ENCODE data around the gene ULK2. TPM values are rescaled to one million over a fixed set of nuclear protein-coding genes. Genes with fewer than 3 reads are reported as not detected.

Gene ULK2
- total and polyA plus RNA-seq, 2 of the 13 experiments (the other 11 are each of a cell fraction or from before 2014, with no cell fraction given), result 0.01 TPM; not detected in 1

DNA sequence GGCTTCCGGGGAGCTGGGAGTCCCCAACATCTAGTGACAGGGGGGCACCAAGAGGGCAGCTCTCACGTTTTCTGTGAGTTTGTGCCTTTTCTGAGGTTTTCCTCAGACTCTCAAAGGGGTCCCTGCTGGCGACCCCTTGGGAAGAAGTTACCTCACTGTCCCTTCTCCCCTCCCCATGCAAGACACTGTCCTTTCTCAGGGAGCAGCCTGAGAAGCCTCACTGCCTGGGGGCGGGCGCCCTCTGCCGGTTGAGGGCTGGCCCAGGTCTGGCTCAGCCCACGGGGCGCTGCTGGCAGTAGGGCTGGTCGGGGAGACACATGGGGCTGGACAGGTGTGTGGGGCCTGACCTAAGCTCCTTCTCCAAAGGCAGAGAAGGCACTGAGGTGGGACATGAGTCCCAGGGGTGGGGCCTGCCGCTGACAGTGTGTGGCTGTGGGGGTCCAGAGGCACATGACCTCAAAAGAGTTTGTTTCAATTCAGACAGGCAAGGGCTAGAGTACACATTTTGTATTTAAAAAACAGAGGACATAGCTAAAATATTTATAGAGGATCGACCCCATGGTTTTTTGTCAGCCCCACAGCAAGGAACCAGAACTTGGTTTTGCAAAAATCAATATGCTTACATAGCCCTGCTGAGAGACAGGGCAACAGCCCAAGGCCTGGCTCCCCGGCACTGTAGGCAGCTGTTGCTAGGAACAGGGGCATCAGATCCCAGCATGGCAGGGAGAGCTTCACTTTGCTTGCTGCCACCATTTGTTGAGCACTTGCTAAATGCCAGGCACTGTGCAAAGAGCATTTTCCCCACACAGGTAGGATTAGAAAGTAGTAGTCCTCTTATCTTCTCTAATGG lies 101.1 kb downstream of the ULK2 start (continued):
- TF ChIP-seq, protein P1, sequence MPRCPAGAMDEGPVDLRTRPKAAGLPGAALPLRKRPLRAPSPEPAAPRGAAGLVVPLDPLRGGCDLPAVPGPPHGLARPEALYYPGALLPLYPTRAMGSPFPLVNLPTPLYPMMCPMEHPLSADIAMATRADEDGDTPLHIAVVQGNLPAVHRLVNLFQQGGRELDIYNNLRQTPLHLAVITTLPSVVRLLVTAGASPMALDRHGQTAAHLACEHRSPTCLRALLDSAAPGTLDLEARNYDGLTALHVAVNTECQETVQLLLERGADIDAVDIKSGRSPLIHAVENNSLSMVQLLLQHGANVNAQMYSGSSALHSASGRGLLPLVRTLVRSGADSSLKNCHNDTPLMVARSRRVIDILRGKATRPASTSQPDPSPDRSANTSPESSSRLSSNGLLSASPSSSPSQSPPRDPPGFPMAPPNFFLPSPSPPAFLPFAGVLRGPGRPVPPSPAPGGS (CRISPR knock-in tag; IDR thresholded peaks at IDR 0.05), result no peak
- TF ChIP-seq, protein P2, sequence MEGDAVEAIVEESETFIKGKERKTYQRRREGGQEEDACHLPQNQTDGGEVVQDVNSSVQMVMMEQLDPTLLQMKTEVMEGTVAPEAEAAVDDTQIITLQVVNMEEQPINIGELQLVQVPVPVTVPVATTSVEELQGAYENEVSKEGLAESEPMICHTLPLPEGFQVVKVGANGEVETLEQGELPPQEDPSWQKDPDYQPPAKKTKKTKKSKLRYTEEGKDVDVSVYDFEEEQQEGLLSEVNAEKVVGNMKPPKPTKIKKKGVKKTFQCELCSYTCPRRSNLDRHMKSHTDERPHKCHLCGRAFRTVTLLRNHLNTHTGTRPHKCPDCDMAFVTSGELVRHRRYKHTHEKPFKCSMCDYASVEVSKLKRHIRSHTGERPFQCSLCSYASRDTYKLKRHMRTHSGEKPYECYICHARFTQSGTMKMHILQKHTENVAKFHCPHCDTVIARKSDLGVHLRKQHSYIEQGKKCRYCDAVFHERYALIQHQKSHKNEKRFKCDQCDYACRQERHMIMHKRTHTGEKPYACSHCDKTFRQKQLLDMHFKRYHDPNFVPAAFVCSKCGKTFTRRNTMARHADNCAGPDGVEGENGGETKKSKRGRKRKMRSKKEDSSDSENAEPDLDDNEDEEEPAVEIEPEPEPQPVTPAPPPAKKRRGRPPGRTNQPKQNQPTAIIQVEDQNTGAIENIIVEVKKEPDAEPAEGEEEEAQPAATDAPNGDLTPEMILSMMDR (CRISPR knock-in tag; IDR thresholded peaks at IDR 0.05), result peak; percentile 99
- TF ChIP-seq HNRNPLL (IDR thresholded peaks at IDR 0.05; ENCODE audit: low read depth, low read length, poor library complexity, severe bottlenecking) (peak; percentile 28), ZNF326 (CRISPR knock-in tag; IDR thresholded peaks at IDR 0.05; ENCODE audit: borderline replicate concordance) (no peak), RXRB (CRISPR knock-in tag; IDR thresholded peaks at IDR 0.05; ENCODE audit: borderline replicate concordance) (peak; percentile 26; the same call in 1 of the 2 replicates), XRCC5 (optimal IDR thresholded peaks at IDR 0.05; ENCODE audit: low read length) (peak; percentile 59), KDM3A (CRISPR knock-in tag; IDR thresholded peaks at IDR 0.05; ENCODE audit: low read depth) (0 out of 2 replicates have a peak, but pooled peaks have one; percentile 59), TARDBP (CRISPR knock-in tag; IDR thresholded peaks at IDR 0.05) (no peak), TAF15 (IDR thresholded peaks at IDR 0.05; ENCODE audit: low read depth, low read length, poor library complexity, severe bottlenecking) (peak; percentile 49), ZSCAN9 (CRISPR knock-in tag; IDR thresholded peaks at IDR 0.05; ENCODE audit: borderline replicate concordance) (0 out of 2 replicates have a peak, but pooled peaks have one; percentile 21), ZNF788 (CRISPR knock-in tag; IDR thresholded peaks at IDR 0.05; ENCODE audit: borderline replicate concordance) (peak; percentile 27; the same call in 1 of the 2 replicates), THAP11 (CRISPR knock-in tag; IDR thresholded peaks at IDR 0.05) (peak; percentile 35; the same call in 1 of the 2 replicates), LCORL (IDR thresholded peaks at IDR 0.05) (no peak), LCORL (CRISPR knock-in tag; IDR thresholded peaks at IDR 0.05) (0 out of 2 replicates have a peak, but pooled peaks have one; percentile 25)
- TF ChIP-seq, protein P3, sequence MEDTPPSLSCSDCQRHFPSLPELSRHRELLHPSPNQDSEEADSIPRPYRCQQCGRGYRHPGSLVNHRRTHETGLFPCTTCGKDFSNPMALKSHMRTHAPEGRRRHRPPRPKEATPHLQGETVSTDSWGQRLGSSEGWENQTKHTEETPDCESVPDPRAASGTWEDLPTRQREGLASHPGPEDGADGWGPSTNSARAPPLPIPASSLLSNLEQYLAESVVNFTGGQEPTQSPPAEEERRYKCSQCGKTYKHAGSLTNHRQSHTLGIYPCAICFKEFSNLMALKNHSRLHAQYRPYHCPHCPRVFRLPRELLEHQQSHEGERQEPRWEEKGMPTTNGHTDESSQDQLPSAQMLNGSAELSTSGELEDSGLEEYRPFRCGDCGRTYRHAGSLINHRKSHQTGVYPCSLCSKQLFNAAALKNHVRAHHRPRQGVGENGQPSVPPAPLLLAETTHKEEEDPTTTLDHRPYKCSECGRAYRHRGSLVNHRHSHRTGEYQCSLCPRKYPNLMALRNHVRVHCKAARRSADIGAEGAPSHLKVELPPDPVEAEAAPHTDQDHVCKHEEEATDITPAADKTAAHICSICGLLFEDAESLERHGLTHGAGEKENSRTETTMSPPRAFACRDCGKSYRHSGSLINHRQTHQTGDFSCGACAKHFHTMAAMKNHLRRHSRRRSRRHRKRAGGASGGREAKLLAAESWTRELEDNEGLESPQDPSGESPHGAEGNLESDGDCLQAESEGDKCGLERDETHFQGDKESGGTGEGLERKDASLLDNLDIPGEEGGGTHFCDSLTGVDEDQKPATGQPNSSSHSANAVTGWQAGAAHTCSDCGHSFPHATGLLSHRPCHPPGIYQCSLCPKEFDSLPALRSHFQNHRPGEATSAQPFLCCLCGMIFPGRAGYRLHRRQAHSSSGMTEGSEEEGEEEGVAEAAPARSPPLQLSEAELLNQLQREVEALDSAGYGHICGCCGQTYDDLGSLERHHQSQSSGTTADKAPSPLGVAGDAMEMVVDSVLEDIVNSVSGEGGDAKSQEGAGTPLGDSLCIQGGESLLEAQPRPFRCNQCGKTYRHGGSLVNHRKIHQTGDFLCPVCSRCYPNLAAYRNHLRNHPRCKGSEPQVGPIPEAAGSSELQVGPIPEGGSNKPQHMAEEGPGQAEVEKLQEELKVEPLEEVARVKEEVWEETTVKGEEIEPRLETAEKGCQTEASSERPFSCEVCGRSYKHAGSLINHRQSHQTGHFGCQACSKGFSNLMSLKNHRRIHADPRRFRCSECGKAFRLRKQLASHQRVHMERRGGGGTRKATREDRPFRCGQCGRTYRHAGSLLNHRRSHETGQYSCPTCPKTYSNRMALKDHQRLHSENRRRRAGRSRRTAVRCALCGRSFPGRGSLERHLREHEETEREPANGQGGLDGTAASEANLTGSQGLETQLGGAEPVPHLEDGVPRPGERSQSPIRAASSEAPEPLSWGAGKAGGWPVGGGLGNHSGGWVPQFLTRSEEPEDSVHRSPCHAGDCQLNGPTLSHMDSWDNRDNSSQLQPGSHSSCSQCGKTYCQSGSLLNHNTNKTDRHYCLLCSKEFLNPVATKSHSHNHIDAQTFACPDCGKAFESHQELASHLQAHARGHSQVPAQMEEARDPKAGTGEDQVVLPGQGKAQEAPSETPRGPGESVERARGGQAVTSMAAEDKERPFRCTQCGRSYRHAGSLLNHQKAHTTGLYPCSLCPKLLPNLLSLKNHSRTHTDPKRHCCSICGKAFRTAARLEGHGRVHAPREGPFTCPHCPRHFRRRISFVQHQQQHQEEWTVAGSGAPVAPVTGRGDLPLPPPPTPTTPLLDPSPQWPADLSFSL (CRISPR knock-in tag; IDR thresholded peaks at IDR 0.05), result no peak
- TF ChIP-seq, protein P4, sequence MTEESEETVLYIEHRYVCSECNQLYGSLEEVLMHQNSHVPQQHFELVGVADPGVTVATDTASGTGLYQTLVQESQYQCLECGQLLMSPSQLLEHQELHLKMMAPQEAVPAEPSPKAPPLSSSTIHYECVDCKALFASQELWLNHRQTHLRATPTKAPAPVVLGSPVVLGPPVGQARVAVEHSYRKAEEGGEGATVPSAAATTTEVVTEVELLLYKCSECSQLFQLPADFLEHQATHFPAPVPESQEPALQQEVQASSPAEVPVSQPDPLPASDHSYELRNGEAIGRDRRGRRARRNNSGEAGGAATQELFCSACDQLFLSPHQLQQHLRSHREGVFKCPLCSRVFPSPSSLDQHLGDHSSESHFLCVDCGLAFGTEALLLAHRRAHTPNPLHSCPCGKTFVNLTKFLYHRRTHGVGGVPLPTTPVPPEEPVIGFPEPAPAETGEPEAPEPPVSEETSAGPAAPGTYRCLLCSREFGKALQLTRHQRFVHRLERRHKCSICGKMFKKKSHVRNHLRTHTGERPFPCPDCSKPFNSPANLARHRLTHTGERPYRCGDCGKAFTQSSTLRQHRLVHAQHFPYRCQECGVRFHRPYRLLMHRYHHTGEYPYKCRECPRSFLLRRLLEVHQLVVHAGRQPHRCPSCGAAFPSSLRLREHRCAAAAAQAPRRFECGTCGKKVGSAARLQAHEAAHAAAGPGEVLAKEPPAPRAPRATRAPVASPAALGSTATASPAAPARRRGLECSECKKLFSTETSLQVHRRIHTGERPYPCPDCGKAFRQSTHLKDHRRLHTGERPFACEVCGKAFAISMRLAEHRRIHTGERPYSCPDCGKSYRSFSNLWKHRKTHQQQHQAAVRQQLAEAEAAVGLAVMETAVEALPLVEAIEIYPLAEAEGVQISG (CRISPR knock-in tag; IDR thresholded peaks at IDR 0.05), result 0 out of 2 replicates have a peak, but pooled peaks have one; percentile 47

Measured in HepG2 (cell line).